GM12801 (cell line): ENCODE data around the gene OR51B4.

Experiments
- CTCF ChIP-seq: IDR thresholded peaks from one replicate; pipeline ENCODE4 v1.5.1; 2011; ENCODE audit warnings: control low read depth; ENCODE audit not compliant: insufficient read length; ENCODE audit errors: extremely low read depth

Gene OR51B4

GRCh38 chr11:5276697-5277096 lies 25.0 kb downstream of the OR51B4 start:
- TF ChIP-seq CTCF, result no peak

GRCh38 chr11:5275369-5276110 lies 26.2 kb downstream of the OR51B4 start:
- TF ChIP-seq CTCF, result no peak

- no peak for TF ChIP-seq CTCF
Measured at GRCh38 chr11:5274395-5274794, 27.4 kb downstream of the OR51B4 start.

- no peak for TF ChIP-seq CTCF
Measured at GRCh38 chr11:5272395-5273017, 29.2 kb downstream of the OR51B4 start.

GRCh38 chr11:5269715-5270147 lies 32.0 kb downstream of the OR51B4 start, which contains the start of gene HBE1:
Gene HBE1 (minus strand): TSS chr11:5269945. CDS start chr11:5269890, 55 bp downstream.
- TF ChIP-seq CTCF, result no peak

GRCh38 chr11:5267033-5267563 lies 34.6 kb downstream of the OR51B4 start:
- no peak for TF ChIP-seq CTCF

- TF ChIP-seq CTCF, result no peak
Measured at GRCh38 chr11:5266609-5267008, 35.1 kb downstream of the OR51B4 start.
